Astrocyte (in vitro differentiated cells and primary cell): ENCODE data around the gene HIRIP3. TPM values are rescaled to one million over a fixed set of nuclear protein-coding genes. Genes with fewer than 3 reads are reported as not detected.

Experiments
- DNase-seq: peaks from one replicate; pipeline ENCODE4 v3.0.0-alpha.2; 2010; ENCODE audit warnings: low read depth
- FAIRE-seq: peaks from 2 replicates; lab custom pipeline; 2011; peaks lifted over from hg19 to GRCh38; lab: Jason Lieb, UNC
- H2AFZ ChIP-seq: 2 replicates; pipeline ENCODE4 v1.6.0; 2012; ENCODE audit warnings: low read depth, low read length, inconsistent platforms
- H3K27ac ChIP-seq: 2 replicates; pipeline ENCODE4 v1.5.1; 2011; ENCODE audit warnings: low read depth, low read length, inconsistent platforms
- H3K27me3 ChIP-seq: 2 replicates; pipeline ENCODE4 v1.6.0; 2011; ENCODE audit warnings: low read length, inconsistent platforms; ENCODE audit not compliant: insufficient read depth
- H3K36me3 ChIP-seq: 2 replicates; pipeline ENCODE4 v1.5.1; 2011; ENCODE audit warnings: low read length, inconsistent platforms; ENCODE audit not compliant: insufficient read depth
- H3K4me1 ChIP-seq: 2 replicates; pipeline ENCODE4 v1.5.1; 2011; ENCODE audit warnings: low read length, inconsistent platforms; ENCODE audit not compliant: insufficient read depth
- H3K4me2 ChIP-seq: 2 replicates; pipeline ENCODE4 v1.6.0; 2012; ENCODE audit warnings: low read length, inconsistent platforms
- H3K4me3 ChIP-seq: 2 replicates; pipeline ENCODE4 v1.5.1; 2011; ENCODE audit warnings: low read depth, mild to moderate bottlenecking, low read length, inconsistent platforms; ENCODE audit not compliant: insufficient read depth
- H3K79me2 ChIP-seq: 2 replicates; pipeline ENCODE4 v1.6.0; 2012; ENCODE audit warnings: mild to moderate bottlenecking, low read length, inconsistent platforms; ENCODE audit not compliant: insufficient read depth
- H3K9ac ChIP-seq: 2 replicates; pipeline ENCODE4 v1.6.0; 2012; ENCODE audit warnings: mild to moderate bottlenecking, low read length, inconsistent platforms
- H3K9me3 ChIP-seq: 2 replicates; pipeline ENCODE4 v1.5.1; 2012; ENCODE audit warnings: low read depth, mild to moderate bottlenecking, low read length, inconsistent platforms; ENCODE audit not compliant: insufficient read depth
- H4K20me1 ChIP-seq: 2 replicates; pipeline ENCODE4 v1.6.0; 2012; ENCODE audit warnings: low read length, inconsistent platforms; ENCODE audit not compliant: insufficient read depth
- H3K27ac Mint-ChIP-seq: one replicate; pipeline ENCODE4 v1.8.0; 2021; ENCODE audit warnings: mild to moderate bottlenecking, mixed read lengths; ENCODE audit not compliant: unreplicated experiment
- H3K27me3 Mint-ChIP-seq: one replicate; pipeline ENCODE4 v1.8.0; 2021; ENCODE audit warnings: low read depth, mixed read lengths; ENCODE audit not compliant: unreplicated experiment
- H3K36me3 Mint-ChIP-seq: one replicate; pipeline ENCODE4 v1.8.0; 2021; ENCODE audit warnings: low read depth, mixed read lengths; ENCODE audit not compliant: unreplicated experiment
- H3K4me1 Mint-ChIP-seq: one replicate; pipeline ENCODE4 v1.8.0; 2021; ENCODE audit warnings: low read depth, mixed read lengths; ENCODE audit not compliant: unreplicated experiment
- H3K4me3 Mint-ChIP-seq: one replicate; pipeline ENCODE4 v1.8.0; 2021; ENCODE audit warnings: mild to moderate bottlenecking, moderate library complexity, mixed read lengths; ENCODE audit not compliant: unreplicated experiment
- H3K9me3 Mint-ChIP-seq: one replicate; pipeline ENCODE4 v1.8.0; 2021; ENCODE audit warnings: mild to moderate bottlenecking, mixed read lengths; ENCODE audit not compliant: unreplicated experiment
- EZH2 ChIP-seq: IDR thresholded peaks from 2 replicates; pipeline ENCODE4 v1.6.1; 2012; ENCODE audit warnings: mild to moderate bottlenecking, low read length, inconsistent platforms; ENCODE audit not compliant: insufficient read depth
- total RNA-seq: library from RNA; stranded (reverse); gene quantifications from 2 replicates; pipeline ENCODE4 v1.2.1, GENCODE V29; 2021
- TF ChIP-seq, protein P1 (sequence below): IDR thresholded peaks from 2 replicates; pipeline ENCODE4 v1.5.1; 2011; ENCODE audit warnings: low read depth, mild to moderate bottlenecking, inconsistent platforms, low read length, moderate library complexity; ENCODE audit not compliant: insufficient read depth

The HIRIP3 gene
- total RNA-seq, 1 donor from 2014 or later = 4.3 TPM

DNA sequence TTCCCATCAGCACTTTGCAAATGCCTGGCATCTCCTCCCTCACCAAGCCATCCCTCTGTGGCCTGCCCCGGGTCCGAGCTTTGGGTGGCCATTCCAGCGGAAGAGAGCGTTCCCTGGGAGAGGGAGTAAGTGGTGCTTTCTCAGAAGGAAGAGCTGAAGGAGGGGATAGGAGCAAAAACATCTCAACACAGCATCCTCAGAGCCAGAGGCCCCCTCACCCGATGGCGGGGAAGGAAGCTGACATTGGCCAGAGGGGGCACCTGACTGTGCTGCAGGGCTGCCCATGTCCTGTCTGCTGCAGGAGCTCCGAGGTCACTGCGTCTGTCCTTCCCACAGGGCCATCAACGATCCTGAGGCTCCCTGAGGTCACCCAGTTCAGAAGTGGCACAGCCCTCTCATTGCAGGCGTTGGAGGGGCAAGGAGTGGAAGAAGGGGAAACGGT, 36.1 kb upstream of the HIRIP3 start:
- Histone ChIP-seq H3K36me3 (no peaks in the 10 kb centered on the region), H3K79me2 (no peaks in the 10 kb centered on the region), H3K9ac (no peak overlapping the region), H3K4me1 (peaks cover 5% of the 10 kb centered on the region), H4K20me1 (peaks cover 8% of the 10 kb centered on the region), H3K27ac (no peak overlapping the region), H3K4me2 (peak overlapping the region; percentile 67), H3K27me3 (peaks cover 35% of the 10 kb centered on the region), H3K4me3 (no peak overlapping the region), H3K9me3 (no peaks in the 10 kb centered on the region), H2AFZ (no peak overlapping the region)
- Mint-ChIP-seq H3K27me3 (peaks cover 58% of the 10 kb centered on the region), H3K9me3 (peaks cover 3% of the 10 kb centered on the region), H3K4me3 (no peak overlapping the region), H3K4me1 (peaks cover 4% of the 10 kb centered on the region), H3K36me3 (peaks cover 2% of the 10 kb centered on the region), H3K27ac (no peak overlapping the region)
- DNase-seq (no peak), FAIRE-seq (no peak)
- TF ChIP-seq EZH2 = no peak
- TF ChIP-seq, protein P1, sequence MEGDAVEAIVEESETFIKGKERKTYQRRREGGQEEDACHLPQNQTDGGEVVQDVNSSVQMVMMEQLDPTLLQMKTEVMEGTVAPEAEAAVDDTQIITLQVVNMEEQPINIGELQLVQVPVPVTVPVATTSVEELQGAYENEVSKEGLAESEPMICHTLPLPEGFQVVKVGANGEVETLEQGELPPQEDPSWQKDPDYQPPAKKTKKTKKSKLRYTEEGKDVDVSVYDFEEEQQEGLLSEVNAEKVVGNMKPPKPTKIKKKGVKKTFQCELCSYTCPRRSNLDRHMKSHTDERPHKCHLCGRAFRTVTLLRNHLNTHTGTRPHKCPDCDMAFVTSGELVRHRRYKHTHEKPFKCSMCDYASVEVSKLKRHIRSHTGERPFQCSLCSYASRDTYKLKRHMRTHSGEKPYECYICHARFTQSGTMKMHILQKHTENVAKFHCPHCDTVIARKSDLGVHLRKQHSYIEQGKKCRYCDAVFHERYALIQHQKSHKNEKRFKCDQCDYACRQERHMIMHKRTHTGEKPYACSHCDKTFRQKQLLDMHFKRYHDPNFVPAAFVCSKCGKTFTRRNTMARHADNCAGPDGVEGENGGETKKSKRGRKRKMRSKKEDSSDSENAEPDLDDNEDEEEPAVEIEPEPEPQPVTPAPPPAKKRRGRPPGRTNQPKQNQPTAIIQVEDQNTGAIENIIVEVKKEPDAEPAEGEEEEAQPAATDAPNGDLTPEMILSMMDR = no peak

- no peak for FAIRE-seq
- Histone ChIP-seq H3K27ac (no peak within 1 kb of the TSS), H3K4me1 (peaks cover 5% of the 10 kb centered on the region), H3K36me3 (no peaks in the 10 kb centered on the region), H3K9ac (no peak within 1 kb of the TSS), H3K79me2 (no peaks in the 10 kb centered on the region), H2AFZ (no peak within 1 kb of the TSS), H4K20me1 (peaks cover 8% of the 10 kb centered on the region), H3K4me2 (peak within 1 kb of the TSS; percentile 67), H3K9me3 (no peaks in the 10 kb centered on the region), H3K4me3 (no peak within 1 kb of the TSS), H3K27me3 (peaks cover 35% of the 10 kb centered on the region)
- TF ChIP-seq, protein P1 = no peak
- no peak for TF ChIP-seq EZH2
- Mint-ChIP-seq H3K4me3 (peak within 1 kb of the TSS; percentile 70), H3K9me3 (peaks cover 3% of the 10 kb centered on the region), H3K27ac (no peak within 1 kb of the TSS), H3K27me3 (peaks cover 53% of the 10 kb centered on the region), H3K4me1 (peaks cover 4% of the 10 kb centered on the region), H3K36me3 (no peaks in the 10 kb centered on the region)
- DNase-seq = no peak
These were observed 35.5 kb upstream of the HIRIP3 start, which contains the start of gene TLCD3B for GRCh38 chr16:30030841-30031413. TSS of gene TLCD3B (minus strand) at chr16:30031271. CDS start at chr16:30030527, 744 bp downstream.

DNA sequence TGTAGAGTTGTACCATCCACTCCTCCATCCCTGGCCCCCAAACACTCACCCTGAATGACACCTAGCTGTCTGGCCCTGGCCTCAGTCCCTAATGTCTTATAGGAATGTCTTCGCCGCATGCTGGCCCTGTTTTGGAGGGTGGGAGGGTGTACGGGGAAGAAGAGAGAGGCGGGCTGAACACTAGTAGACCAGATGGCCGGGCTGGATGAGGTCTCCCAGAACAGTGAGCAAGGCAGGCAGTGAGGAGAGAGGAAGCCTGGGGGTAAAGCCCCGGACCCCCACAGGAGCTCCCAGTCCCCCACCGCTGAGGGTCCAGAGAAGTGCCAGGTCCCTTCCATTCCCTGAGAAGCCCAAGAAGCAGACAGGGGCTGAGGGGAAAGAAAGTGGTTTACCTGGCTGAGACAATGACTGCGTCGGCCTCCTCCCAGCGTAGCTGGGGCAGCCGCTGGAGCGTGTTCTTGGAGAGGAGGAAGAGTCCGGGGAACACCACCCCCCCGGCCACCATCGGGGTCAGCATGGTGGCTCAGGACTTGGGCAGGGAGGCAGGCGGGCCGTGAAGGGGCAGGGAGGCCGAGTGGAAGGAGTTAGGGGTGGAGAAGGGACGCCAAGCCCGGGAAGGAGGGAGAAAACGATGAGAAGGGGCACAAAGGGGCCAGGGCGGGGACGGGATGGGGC, 34.7 kb upstream of the HIRIP3 start:
- no peaks in the 10 kb centered on the region for H3K36me3 Mint-ChIP-seq
- H3K79me2 ChIP-seq = no peaks in the 10 kb centered on the region
- peaks cover 4% of the 10 kb centered on the region for H3K4me1 Mint-ChIP-seq
- no peak overlapping the region for H3K4me2 ChIP-seq
- FAIRE-seq = no peak
- no peak overlapping the region for H3K9ac ChIP-seq
- H3K9me3 ChIP-seq = no peaks in the 10 kb centered on the region
- no peak overlapping the region for H3K4me3 Mint-ChIP-seq
- H3K27ac ChIP-seq = no peak overlapping the region
- peaks cover 53% of the 10 kb centered on the region for H3K27me3 Mint-ChIP-seq
- no peak overlapping the region for H3K4me3 ChIP-seq
- peaks cover 35% of the 10 kb centered on the region for H3K27me3 ChIP-seq
- no peak for DNase-seq
- no peak overlapping the region for H2AFZ ChIP-seq
- no peak overlapping the region for H3K27ac Mint-ChIP-seq
- peak; percentile 61 for TF ChIP-seq EZH2
- TF ChIP-seq, protein P1 = no peak
- H3K36me3 ChIP-seq = no peaks in the 10 kb centered on the region
- H3K4me1 ChIP-seq = peaks cover 5% of the 10 kb centered on the region
- peaks cover 8% of the 10 kb centered on the region for H4K20me1 ChIP-seq
- peaks cover 3% of the 10 kb centered on the region for H3K9me3 Mint-ChIP-seq
